Endothelial cell of umbilical vein (primary cell): ENCODE data around the gene TRIM17. TPM values are rescaled to one million over a fixed set of nuclear protein-coding genes. Genes with fewer than 3 reads are reported as not detected.

Experiments
- BruUV-seq: library from RNA; stranded (reverse); fragments of 400-500 nt; replicated peaks from 2 replicates; lab custom pipeline; 2021; lab: Mats Ljungman, UMichigan
- CTCF ChIA-PET: fragments of 300-600, 350-600 bp; sonication (Branson Sonifier 250); formaldehyde crosslinking; loops from one replicate; lab custom pipeline; 2021; ENCODE audit warnings: antibody characterized with exemption, inconsistent platforms; lab: Charles Lee
- POLR2A ChIA-PET: fragments of 300-600, 350-600 bp; sonication (Branson Sonifier 250); formaldehyde crosslinking; loops from one replicate; lab custom pipeline; 2021; ENCODE audit warnings: antibody characterized with exemption, inconsistent platforms; lab: Charles Lee
- DNase-seq: peaks from one replicate; pipeline ENCODE4 v3.0.0-alpha.2; 2011; ENCODE audit warnings: low read depth, low spot score
- FAIRE-seq: peaks from 2 replicates; lab custom pipeline; 2011; peaks lifted over from hg19 to GRCh38; lab: Jason Lieb, UNC
- H2AFZ ChIP-seq: 2 replicates; pipeline ENCODE4 v1.6.0; 2012; ENCODE audit warnings: low read depth, low read length, control low read depth, inconsistent platforms
- H3K27ac ChIP-seq: 2 replicates; pipeline ENCODE4 v1.5.1; 2011; ENCODE audit warnings: low read depth, mild to moderate bottlenecking, control low read depth, low read length, moderate library complexity; ENCODE audit not compliant: insufficient read depth
- H3K27me3 ChIP-seq, 2 experiments: 2 replicates each; pipeline versions ENCODE4 v1.6.0 to v1.6.1; 2011; ENCODE audit warnings: low read length in 2 of 2, mixed read lengths in 1 of 2; ENCODE audit not compliant: control insufficient read depth in 2 of 2, insufficient read depth in 2 of 2
- H3K36me3 ChIP-seq, 2 experiments: 2 replicates in 1 of 2; 3 replicates in 1 of 2; pipeline ENCODE4 v1.5.1; 2011; ENCODE audit warnings: low read length in 2 of 2, mild to moderate bottlenecking in 1 of 2, moderate library complexity in 1 of 2; ENCODE audit not compliant: control insufficient read depth in 2 of 2, insufficient read depth in 2 of 2; ENCODE audit errors: extremely low read depth in 1 of 2
- H3K4me1 ChIP-seq: 3 replicates; pipeline ENCODE4 v1.5.1; 2011; ENCODE audit warnings: mild to moderate bottlenecking, low read length; ENCODE audit not compliant: control insufficient read depth, insufficient read depth; ENCODE audit errors: extremely low read depth
- H3K4me2 ChIP-seq: 2 replicates; pipeline ENCODE4 v1.6.1; 2011; ENCODE audit warnings: low read length, control low read depth, mixed read lengths; ENCODE audit not compliant: insufficient read depth
- H3K4me3 ChIP-seq, 3 experiments: fragments of 200-600 bp in 1 of 3; sonication (generic), shearing (Covaris generic) in 1 of 3; replicated peaks in 1 of 3; 2 replicates each; pipeline ENCODE4 v1.5.1; 2011 to 2016; ENCODE audit warnings: control low read depth in 3 of 3, low read length in 3 of 3, mild to moderate bottlenecking in 2 of 3, inconsistent platforms in 1 of 3, low read depth in 1 of 3, moderate library complexity in 1 of 3; ENCODE audit not compliant: insufficient read depth in 1 of 3
- H3K79me2 ChIP-seq: 2 replicates; pipeline ENCODE4 v1.6.0; 2012; ENCODE audit warnings: low read length, inconsistent platforms; ENCODE audit not compliant: control insufficient read depth, insufficient read depth
- H3K9ac ChIP-seq: replicated peaks from 2 replicates; pipeline ENCODE3; 2011; ENCODE audit warnings: low read length, control low read depth; ENCODE audit not compliant: insufficient read depth; ENCODE audit errors: extremely low read depth
- H3K9me1 ChIP-seq: replicated peaks from 3 replicates; pipeline ENCODE4 v1.6.0; 2011; ENCODE audit warnings: mild to moderate bottlenecking, low read length; ENCODE audit not compliant: control insufficient read depth, insufficient read depth; ENCODE audit errors: extremely low read depth
- H3K9me3 ChIP-seq: replicated peaks from 2 replicates; pipeline ENCODE4 v1.5.1; 2012; ENCODE audit warnings: low read length, inconsistent platforms; ENCODE audit not compliant: control insufficient read depth, insufficient read depth
- H4K20me1 ChIP-seq: replicated peaks from 2 replicates; pipeline ENCODE3; 2011; ENCODE audit warnings: mild to moderate bottlenecking, low read length; ENCODE audit not compliant: control insufficient read depth, insufficient read depth; ENCODE audit errors: extremely low read depth
- EZH2 ChIP-seq: IDR thresholded peaks from 2 replicates; pipeline ENCODE4 v1.6.1; 2012; ENCODE audit warnings: borderline replicate concordance, low read depth, mild to moderate bottlenecking, moderate library complexity, low read length, inconsistent platforms; ENCODE audit not compliant: severe bottlenecking
- FOS ChIP-seq: IDR thresholded peaks from 2 replicates; pipeline ENCODE4 v1.6.1; 2011; ENCODE audit warnings: mild to moderate bottlenecking, low read length, moderate library complexity, borderline replicate concordance; ENCODE audit not compliant: insufficient read depth
- GATA2 ChIP-seq: IDR thresholded peaks from 2 replicates; pipeline ENCODE4 v1.7.0; 2011; ENCODE audit warnings: low read depth, mild to moderate bottlenecking, moderate library complexity, mixed read lengths, low read length; ENCODE audit not compliant: insufficient read length, insufficient read depth
- JUN ChIP-seq: IDR thresholded peaks from 2 replicates; pipeline ENCODE4 v1.6.1; 2011; ENCODE audit warnings: borderline replicate concordance, low read depth; ENCODE audit not compliant: insufficient read length, insufficient read depth
- MYC ChIP-seq: IDR thresholded peaks from one replicate; pipeline ENCODE4 v1.6.1; 2011; ENCODE audit warnings: mild to moderate bottlenecking, low read depth, low read length
- POLR2A ChIP-seq: IDR thresholded peaks from 2 replicates; pipeline ENCODE4 v1.6.1; 2012; ENCODE audit warnings: low read depth, mild to moderate bottlenecking, control low read depth, low read length
- POLR2AphosphoS5 ChIP-seq: IDR thresholded peaks from 2 replicates; pipeline ENCODE4 v1.6.1; 2012; ENCODE audit warnings: low read depth, mild to moderate bottlenecking, control low read depth, low read length, moderate library complexity; ENCODE audit not compliant: insufficient read depth
- dilution Hi-C: fragments of 300-500 bp; cut with MboI; formaldehyde crosslinking; loops from one replicate; pipeline ENCODE4 v1.15.0; 2019; ENCODE audit warnings: low sequenced_read_pairs; ENCODE audit not compliant: extremely low pct_ligation_motif_present
- intact Hi-C: fragments of 100-400 bp; cut with micrococcal nuclease; formaldehyde crosslinking; loops from one replicate; pipeline ENCODE4 v1.10.0; 2022
- polyA plus RNA-seq, 4 experiments: library from polyadenylated mRNA; depleted of rRNA in 3 of 4; stranded (reverse) in 3 of 4; unstranded in 1 of 4; fragments of >200 nt; gene quantifications; 2 replicates each; pipeline versions ENCODE4 v1.2.1 to v1.2.3, GENCODE V29; 2011 to 2012; ENCODE audit warnings: missing spikeins in 1 of 4
- total RNA-seq: library from RNA; stranded (reverse); gene quantifications from 2 replicates; pipeline ENCODE4 v1.2.3, GENCODE V29; 2021
- TF ChIP-seq, protein P1 (sequence below), 2 donors: IDR thresholded peaks; 1 replicate in 1 of 2; 2 replicates in 1 of 2; pipeline ENCODE4 v1.5.1; 2011; ENCODE audit warnings: low read length in 2 of 2, mild to moderate bottlenecking in 2 of 2, moderate library complexity in 2 of 2, control low read depth in 1 of 2, inconsistent platforms in 1 of 2, low read depth in 1 of 2; ENCODE audit not compliant: insufficient read depth in 1 of 2; ENCODE audit errors: extremely low read depth in 1 of 2
- TF ChIP-seq, protein P2 (sequence below): IDR thresholded peaks from 2 replicates; pipeline ENCODE4 v1.6.1; 2011; ENCODE audit not compliant: insufficient read depth, insufficient read length

Gene TRIM17
- total and polyA plus RNA-seq, 2 donors (not counting 3 experiments of a cell fraction or from before 2014, with no cell fraction given), result not detected

DNA sequence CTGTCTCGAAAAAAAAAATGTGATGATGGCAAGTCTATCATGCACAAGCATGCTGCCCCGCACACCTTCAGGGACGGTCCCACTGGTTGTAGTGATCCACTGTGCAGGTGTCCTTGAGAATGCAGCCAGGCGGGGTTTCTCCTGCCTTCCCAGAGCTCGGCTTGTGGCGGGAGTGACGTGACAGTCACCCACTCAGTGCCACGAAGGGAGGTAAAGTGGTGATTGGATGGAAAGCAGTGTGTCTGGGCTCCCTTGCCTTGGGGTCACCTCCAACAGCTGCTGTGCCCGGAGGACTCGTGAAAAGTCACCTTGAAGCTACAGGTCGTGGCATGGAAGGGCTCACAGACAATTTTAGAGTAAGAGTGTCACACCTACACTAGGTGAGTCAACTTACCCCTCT, 33.5 kb upstream of the TRIM17 start:
- Histone ChIP-seq H3K4me1 (no peaks in the 10 kb centered on the region), H3K27me3 (peaks cover 16 to 24% of the 10 kb centered on the region in 2 experiments), H3K9ac (no peak overlapping the region), H3K4me2 (no peak overlapping the region), H3K27ac (no peak overlapping the region), H3K36me3 (no peaks in the 10 kb centered on the region), H3K4me3 (no peak overlapping the region), H3K9me1 (no peaks in the 10 kb centered on the region), H4K20me1 (no peaks in the 10 kb centered on the region), H3K79me2 (no peaks in the 10 kb centered on the region), H2AFZ (no peak overlapping the region), H3K9me3 (no peaks in the 10 kb centered on the region)
- dilution Hi-C loops, result no loop called here
- no TSS peak for BruUV-seq
- ChIA-PET CTCF (interaction anchor here (1.2 to 1.9 kb wide), 2 partner anchors 9 to 50 kb away, joined by 4 to 5 read pairs; no protein-coding TSS in a partner anchor), POLR2A (no interaction called here)
- no peak for TF ChIP-seq POLR2A
- TF ChIP-seq, protein P1, sequence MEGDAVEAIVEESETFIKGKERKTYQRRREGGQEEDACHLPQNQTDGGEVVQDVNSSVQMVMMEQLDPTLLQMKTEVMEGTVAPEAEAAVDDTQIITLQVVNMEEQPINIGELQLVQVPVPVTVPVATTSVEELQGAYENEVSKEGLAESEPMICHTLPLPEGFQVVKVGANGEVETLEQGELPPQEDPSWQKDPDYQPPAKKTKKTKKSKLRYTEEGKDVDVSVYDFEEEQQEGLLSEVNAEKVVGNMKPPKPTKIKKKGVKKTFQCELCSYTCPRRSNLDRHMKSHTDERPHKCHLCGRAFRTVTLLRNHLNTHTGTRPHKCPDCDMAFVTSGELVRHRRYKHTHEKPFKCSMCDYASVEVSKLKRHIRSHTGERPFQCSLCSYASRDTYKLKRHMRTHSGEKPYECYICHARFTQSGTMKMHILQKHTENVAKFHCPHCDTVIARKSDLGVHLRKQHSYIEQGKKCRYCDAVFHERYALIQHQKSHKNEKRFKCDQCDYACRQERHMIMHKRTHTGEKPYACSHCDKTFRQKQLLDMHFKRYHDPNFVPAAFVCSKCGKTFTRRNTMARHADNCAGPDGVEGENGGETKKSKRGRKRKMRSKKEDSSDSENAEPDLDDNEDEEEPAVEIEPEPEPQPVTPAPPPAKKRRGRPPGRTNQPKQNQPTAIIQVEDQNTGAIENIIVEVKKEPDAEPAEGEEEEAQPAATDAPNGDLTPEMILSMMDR (IDR thresholded peaks at IDR 0.05; ENCODE audit: extremely low read depth in 1 of 2, insufficient read depth in 1 of 2, low read depth in 1 of 2, low read length in 2 of 2), result no peak
- no peak for TF ChIP-seq GATA2
- no peak for TF ChIP-seq EZH2
- no peak for TF ChIP-seq JUN
- TF ChIP-seq POLR2AphosphoS5, result no peak
- TF ChIP-seq, protein P2, sequence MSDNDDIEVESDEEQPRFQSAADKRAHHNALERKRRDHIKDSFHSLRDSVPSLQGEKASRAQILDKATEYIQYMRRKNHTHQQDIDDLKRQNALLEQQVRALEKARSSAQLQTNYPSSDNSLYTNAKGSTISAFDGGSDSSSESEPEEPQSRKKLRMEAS, result no peak
- no peak for TF ChIP-seq FOS
- no peak for TF ChIP-seq MYC
- no peak for FAIRE-seq
- intact Hi-C loops, result no loop called here
- DNase-seq, result no peak
